Measurements from ENCODE around the gene ZNF691. TPM values are rescaled to one million over a fixed set of nuclear protein-coding genes. Genes with fewer than 3 reads are reported as not detected.

ZNF691 gene
- total and polyA plus RNA-seq, 2 donors (not counting 3 experiments of a cell fraction or from before 2014, with no cell fraction given), result 6.6 to 6.9 TPM

- no TSS peak for BruUV-seq (replicated peaks)
Measured at GRCh38 chr1:42806171-42806570, 40.2 kb upstream of the ZNF691 start.

GRCh38 chr1:42806593-42806992 lies 39.8 kb upstream of the ZNF691 start:
- Histone ChIP-seq H3K4me3 (replicated peaks in 1 of 3; ENCODE audit: insufficient read depth in 1 of 3, low read depth in 1 of 3, low read length in 3 of 3) (no peak overlapping the region), H3K36me3 (ENCODE audit: control insufficient read depth in 2 of 2, extremely low read depth in 1 of 2, insufficient read depth in 2 of 2, low read length in 2 of 2) (no peaks in the 10 kb centered on the region), H3K9me3 (replicated peaks; ENCODE audit: control insufficient read depth, insufficient read depth, low read length) (no peaks in the 10 kb centered on the region), H4K20me1 (replicated peaks; ENCODE audit: control insufficient read depth, extremely low read depth, insufficient read depth, low read length) (no peaks in the 10 kb centered on the region), H3K27me3 (ENCODE audit: control insufficient read depth in 2 of 2, insufficient read depth in 2 of 2, low read length in 2 of 2) (no peaks in the 10 kb centered on the region), H3K4me2 (ENCODE audit: insufficient read depth, low read length) (no peak overlapping the region), H3K79me2 (ENCODE audit: control insufficient read depth, insufficient read depth, low read length) (no peaks in the 10 kb centered on the region), H3K27ac (ENCODE audit: insufficient read depth, low read depth, low read length) (no peak overlapping the region), H3K9ac (replicated peaks; ENCODE audit: extremely low read depth, insufficient read depth, low read length) (no peak overlapping the region), H3K4me1 (ENCODE audit: control insufficient read depth, extremely low read depth, insufficient read depth, low read length) (no peaks in the 10 kb centered on the region), H2AFZ (ENCODE audit: low read depth, low read length) (no peak overlapping the region), H3K9me1 (replicated peaks; ENCODE audit: control insufficient read depth, extremely low read depth, insufficient read depth, low read length) (no peaks in the 10 kb centered on the region)
- no peak for TF ChIP-seq CTCF (IDR thresholded peaks at IDR 0.05; ENCODE audit: extremely low read depth in 1 of 2, insufficient read depth in 1 of 2, low read depth in 1 of 2, low read length in 2 of 2)
- no peak for TF ChIP-seq MYC (IDR thresholded peaks at IDR 0.05; ENCODE audit: low read depth, low read length)
- no peak for TF ChIP-seq POLR2AphosphoS5 (IDR thresholded peaks at IDR 0.05; ENCODE audit: insufficient read depth, low read depth, low read length)
- TF ChIP-seq GATA2 (IDR thresholded peaks at IDR 0.05; ENCODE audit: insufficient read depth, insufficient read length, low read depth, low read length), result no peak
- TF ChIP-seq FOS (IDR thresholded peaks at IDR 0.05; ENCODE audit: borderline replicate concordance, insufficient read depth, low read length), result no peak
- BruUV-seq (replicated peaks), result no TSS peak
- FAIRE-seq (no peak), DNase-seq (ENCODE audit: low read depth, low spot score) (no peak)
- dilution Hi-C loops (cut with MboI; ENCODE audit: extremely low pct_ligation_motif_present, low sequenced_read_pairs), result no loop called here
- intact Hi-C loops (cut with micrococcal nuclease), result no loop called here
- CTCF ChIA-PET, result interaction anchor here (1.2 kb wide), 1 partner anchor 28 kb away, joined by 6 read pairs; no protein-coding TSS in a partner anchor
- POLR2A ChIA-PET, result no interaction called here

More at GRCh38 chr1:42806171-42806570, 40.2 kb upstream of the ZNF691 start:
- H4K20me1 ChIP-seq (replicated peaks; ENCODE audit: control insufficient read depth, extremely low read depth, insufficient read depth, low read length), result no peaks in the 10 kb centered on the region
- H3K27ac ChIP-seq (ENCODE audit: insufficient read depth, low read depth, low read length), result no peak overlapping the region
- no peaks in the 10 kb centered on the region for H3K79me2 ChIP-seq (ENCODE audit: control insufficient read depth, insufficient read depth, low read length)
- no peak for TF ChIP-seq JUN (IDR thresholded peaks at IDR 0.05; ENCODE audit: borderline replicate concordance, insufficient read depth, insufficient read length, low read depth)
- TF ChIP-seq POLR2AphosphoS5 (IDR thresholded peaks at IDR 0.05; ENCODE audit: insufficient read depth, low read depth, low read length), result no peak
- no peak for TF ChIP-seq POLR2A (IDR thresholded peaks at IDR 0.05; ENCODE audit: low read depth, low read length)
- H3K27me3 ChIP-seq (ENCODE audit: control insufficient read depth in 2 of 2, insufficient read depth in 2 of 2, low read length in 2 of 2), result no peaks in the 10 kb centered on the region
- H3K9ac ChIP-seq (replicated peaks; ENCODE audit: extremely low read depth, insufficient read depth, low read length), result no peak overlapping the region
- FAIRE-seq, result no peak
- no peak overlapping the region for H3K4me3 ChIP-seq (replicated peaks in 1 of 3; ENCODE audit: insufficient read depth in 1 of 3, low read depth in 1 of 3, low read length in 3 of 3)
- no peak for DNase-seq (ENCODE audit: low read depth, low spot score)
- POLR2A ChIA-PET, result no interaction called here
- H3K9me1 ChIP-seq (replicated peaks; ENCODE audit: control insufficient read depth, extremely low read depth, insufficient read depth, low read length), result no peaks in the 10 kb centered on the region
- CTCF ChIA-PET, result interaction anchor here (1.2 kb wide), 1 partner anchor 28 kb away, joined by 6 read pairs; no protein-coding TSS in a partner anchor
- intact Hi-C loops (cut with micrococcal nuclease), result no loop called here
- H2AFZ ChIP-seq (ENCODE audit: low read depth, low read length), result no peak overlapping the region
- dilution Hi-C loops (cut with MboI; ENCODE audit: extremely low pct_ligation_motif_present, low sequenced_read_pairs), result no loop called here
- H3K36me3 ChIP-seq (ENCODE audit: control insufficient read depth in 2 of 2, extremely low read depth in 1 of 2, insufficient read depth in 2 of 2, low read length in 2 of 2), result no peaks in the 10 kb centered on the region
- H3K4me1 ChIP-seq (ENCODE audit: control insufficient read depth, extremely low read depth, insufficient read depth, low read length), result no peaks in the 10 kb centered on the region
- no peak overlapping the region for H3K4me2 ChIP-seq (ENCODE audit: insufficient read depth, low read length)
- no peaks in the 10 kb centered on the region for H3K9me3 ChIP-seq (replicated peaks; ENCODE audit: control insufficient read depth, insufficient read depth, low read length)

All from endothelial cell of umbilical vein (primary cell).